ENCODE results near the gene ATRIP.
"Not testable (repeated sequence)": the region's sequence is repeated elsewhere in the genome, so short reads cannot be mapped to it uniquely, and the experiment has no call there.

- not testable (repeated sequence) for TF ChIP-seq CTCF (IDR thresholded peaks at IDR 0.05; ENCODE audit: poor library complexity); EZH2 (IDR thresholded peaks at IDR 0.05; ENCODE audit: borderline replicate concordance); EZH2phosphoT487 (IDR thresholded peaks at IDR 0.05; ENCODE audit: low read depth, severe bottlenecking, unreplicated experiment)
These were observed 27.5 kb downstream of the ATRIP start for GRCh38 chr3:48474031-48474430.
